ENCODE results near the gene TMEM31.
A peak's percentile ranks its signal among the peaks of the same experiment; 100 is the strongest.

TMEM31 gene

GRCh38 chrX:103678199-103678993, 32.3 kb upstream of the TMEM31 start:
- H3K4me3 ChIP-seq (ENCODE audit: control insufficient read depth, low read depth, low read length): no peak overlapping the region
- DNase-seq (ENCODE audit: low read depth): peak; percentile 29
- no peak for TF ChIP-seq CTCF (conservative IDR thresholded peaks at IDR 0.05; ENCODE audit: control insufficient read depth, insufficient read depth, low read depth, low read length)

- TF ChIP-seq CTCF (conservative IDR thresholded peaks at IDR 0.05; ENCODE audit: control insufficient read depth, insufficient read depth, low read depth, low read length): no peak
- no peak overlapping the region for H3K4me3 ChIP-seq (ENCODE audit: control insufficient read depth, low read depth, low read length)
- peak; percentile 56 for DNase-seq (ENCODE audit: low read depth)
Observed at GRCh38 chrX:103681443-103681842, 29.3 kb upstream of the TMEM31 start.

GRCh38 chrX:103685396-103685795, 25.3 kb upstream of the TMEM31 start:
- no peak for TF ChIP-seq CTCF (conservative IDR thresholded peaks at IDR 0.05; ENCODE audit: control insufficient read depth, insufficient read depth, low read depth, low read length)
- peak; percentile 21 for DNase-seq (ENCODE audit: low read depth)
- peak overlapping the region; percentile 86 for H3K4me3 ChIP-seq (ENCODE audit: control insufficient read depth, low read depth, low read length)

- H3K4me3 ChIP-seq (ENCODE audit: control insufficient read depth, low read depth, low read length): peak within 1 kb of the TSS; percentile 86
- peak; percentile 99 for DNase-seq (ENCODE audit: low read depth)
- no peak for TF ChIP-seq CTCF (conservative IDR thresholded peaks at IDR 0.05; ENCODE audit: control insufficient read depth, insufficient read depth, low read depth, low read length)
Observed at GRCh38 chrX:103686199-103687072, 24.3 kb upstream of the TMEM31 start, which contains the start of gene MORF4L2. TSS of gene MORF4L2 (minus strand) at chrX:103686699. CDS start at chrX:103677027, 9,672 bp downstream.

- TF ChIP-seq CTCF (conservative IDR thresholded peaks at IDR 0.05; ENCODE audit: control insufficient read depth, insufficient read depth, low read depth, low read length): peak; percentile 27
- DNase-seq (ENCODE audit: low read depth): no peak
- H3K4me3 ChIP-seq (ENCODE audit: control insufficient read depth, low read depth, low read length): peak overlapping the region; percentile 73
Observed at GRCh38 chrX:103687073-103687695, 23.5 kb upstream of the TMEM31 start.

GRCh38 chrX:103687696-103688201, 23.0 kb upstream of the TMEM31 start:
- TF ChIP-seq CTCF (conservative IDR thresholded peaks at IDR 0.05; ENCODE audit: control insufficient read depth, insufficient read depth, low read depth, low read length): peak; percentile 75

More at GRCh38 chrX:103687696-103688201, 23.0 kb upstream of the TMEM31 start:
- H3K4me3 ChIP-seq (ENCODE audit: control insufficient read depth, low read depth, low read length): peak overlapping the region; percentile 73
- peak; percentile 83 for DNase-seq (ENCODE audit: low read depth)
